Measurements from ENCODE around the gene LYRM4. TPM values are rescaled to one million over a fixed set of nuclear protein-coding genes. Genes with fewer than 3 reads are reported as not detected.

LYRM4 gene
- total RNA-seq, 1 donor from 2014 or later, result 27.8 TPM

- H3K27me3 ChIP-seq (ENCODE audit: control insufficient read depth, insufficient read depth, low read length), result no peaks in the 10 kb centered on the region
- DNase-seq (ENCODE audit: low read depth), result no peak
- TF ChIP-seq, protein P1, sequence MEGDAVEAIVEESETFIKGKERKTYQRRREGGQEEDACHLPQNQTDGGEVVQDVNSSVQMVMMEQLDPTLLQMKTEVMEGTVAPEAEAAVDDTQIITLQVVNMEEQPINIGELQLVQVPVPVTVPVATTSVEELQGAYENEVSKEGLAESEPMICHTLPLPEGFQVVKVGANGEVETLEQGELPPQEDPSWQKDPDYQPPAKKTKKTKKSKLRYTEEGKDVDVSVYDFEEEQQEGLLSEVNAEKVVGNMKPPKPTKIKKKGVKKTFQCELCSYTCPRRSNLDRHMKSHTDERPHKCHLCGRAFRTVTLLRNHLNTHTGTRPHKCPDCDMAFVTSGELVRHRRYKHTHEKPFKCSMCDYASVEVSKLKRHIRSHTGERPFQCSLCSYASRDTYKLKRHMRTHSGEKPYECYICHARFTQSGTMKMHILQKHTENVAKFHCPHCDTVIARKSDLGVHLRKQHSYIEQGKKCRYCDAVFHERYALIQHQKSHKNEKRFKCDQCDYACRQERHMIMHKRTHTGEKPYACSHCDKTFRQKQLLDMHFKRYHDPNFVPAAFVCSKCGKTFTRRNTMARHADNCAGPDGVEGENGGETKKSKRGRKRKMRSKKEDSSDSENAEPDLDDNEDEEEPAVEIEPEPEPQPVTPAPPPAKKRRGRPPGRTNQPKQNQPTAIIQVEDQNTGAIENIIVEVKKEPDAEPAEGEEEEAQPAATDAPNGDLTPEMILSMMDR (IDR thresholded peaks at IDR 0.05; ENCODE audit: insufficient read depth, low read length, poor library complexity, severe bottlenecking), result no peak
Observed at GRCh38 chr6:5184878-5185277, 75.9 kb downstream of the LYRM4 start.

GRCh38 chr6:5184218-5184617, 76.5 kb downstream of the LYRM4 start:
- no peak for DNase-seq (ENCODE audit: low read depth)
- Histone ChIP-seq H3K36me3 (ENCODE audit: control insufficient read depth, insufficient read depth, low read length) (no peaks in the 10 kb centered on the region), H3K4me3 (ENCODE audit: low read depth, low read length) (no peak overlapping the region), H3K27me3 (ENCODE audit: control insufficient read depth, insufficient read depth, low read length) (no peaks in the 10 kb centered on the region)
- TF ChIP-seq, protein P1 (IDR thresholded peaks at IDR 0.05; ENCODE audit: insufficient read depth, low read length, poor library complexity, severe bottlenecking), result no peak

More at GRCh38 chr6:5184878-5185277, 75.9 kb downstream of the LYRM4 start:
- H3K36me3 ChIP-seq (ENCODE audit: control insufficient read depth, insufficient read depth, low read length), result no peaks in the 10 kb centered on the region
- no peak overlapping the region for H3K4me3 ChIP-seq (ENCODE audit: low read depth, low read length)

- no peak for DNase-seq (ENCODE audit: low read depth)
- Histone ChIP-seq H3K4me3 (ENCODE audit: low read depth, low read length) (no peak overlapping the region), H3K27me3 (ENCODE audit: control insufficient read depth, insufficient read depth, low read length) (no peaks in the 10 kb centered on the region), H3K36me3 (ENCODE audit: control insufficient read depth, insufficient read depth, low read length) (no peaks in the 10 kb centered on the region)
- TF ChIP-seq, protein P1 (IDR thresholded peaks at IDR 0.05; ENCODE audit: insufficient read depth, low read length, poor library complexity, severe bottlenecking), result no peak
Observed at GRCh38 chr6:5181510-5182317, 79.0 kb downstream of the LYRM4 start.

DNA sequence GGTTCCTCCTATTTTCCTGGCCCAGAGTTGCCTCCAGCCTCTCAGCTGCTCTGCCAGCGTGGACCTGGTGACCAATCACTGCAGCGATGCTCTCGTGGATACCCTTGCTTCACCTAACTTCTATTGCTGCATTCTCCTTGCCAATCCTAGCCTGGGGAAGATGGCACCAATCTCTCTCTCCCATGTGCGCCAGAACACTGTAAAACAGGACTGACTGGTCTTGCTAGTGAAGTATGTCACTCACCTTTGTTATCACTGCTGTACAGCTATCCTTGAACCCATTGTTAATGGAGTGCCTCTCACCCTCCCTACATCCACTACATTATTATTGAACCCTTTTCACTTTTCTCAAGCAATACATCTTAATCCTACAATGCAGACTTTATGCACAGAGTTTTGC, 80.1 kb downstream of the LYRM4 start:
- H3K36me3 ChIP-seq (ENCODE audit: control insufficient read depth, insufficient read depth, low read length), result no peaks in the 10 kb centered on the region
- no peak overlapping the region for H3K4me3 ChIP-seq (ENCODE audit: low read depth, low read length)
- no peaks in the 10 kb centered on the region for H3K27me3 ChIP-seq (ENCODE audit: control insufficient read depth, insufficient read depth, low read length)
- no peak for DNase-seq (ENCODE audit: low read depth)
- TF ChIP-seq, protein P1 (IDR thresholded peaks at IDR 0.05; ENCODE audit: insufficient read depth, low read length, poor library complexity, severe bottlenecking), result no peak

DNA sequence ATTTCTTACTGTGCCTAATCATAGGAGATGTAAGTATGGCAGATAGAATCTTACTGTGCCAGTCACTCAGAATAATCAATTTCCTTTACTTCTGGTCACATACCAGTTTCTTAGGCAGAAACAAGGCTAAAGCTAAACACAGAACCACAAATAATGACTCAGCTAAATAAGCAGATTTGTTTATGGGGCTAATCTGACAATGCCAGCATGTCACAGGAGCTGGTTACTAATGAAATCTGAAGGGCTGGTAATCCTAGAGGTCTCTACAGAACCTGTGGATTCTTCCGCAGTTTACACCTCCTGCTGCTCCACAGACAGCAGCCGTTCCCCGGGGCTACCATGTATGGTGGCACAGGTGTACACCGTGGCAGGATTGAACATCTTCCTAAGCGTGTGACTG, 80.8 kb downstream of the LYRM4 start:
- Histone ChIP-seq H3K4me3 (ENCODE audit: low read depth, low read length) (no peak overlapping the region), H3K27me3 (ENCODE audit: control insufficient read depth, insufficient read depth, low read length) (no peaks in the 10 kb centered on the region), H3K36me3 (ENCODE audit: control insufficient read depth, insufficient read depth, low read length) (no peaks in the 10 kb centered on the region)
- no peak for DNase-seq (ENCODE audit: low read depth)
- TF ChIP-seq, protein P1 (IDR thresholded peaks at IDR 0.05; ENCODE audit: insufficient read depth, low read length, poor library complexity, severe bottlenecking), result no peak

GRCh38 chr6:5178806-5179205, 81.9 kb downstream of the LYRM4 start:
- TF ChIP-seq, protein P1 (IDR thresholded peaks at IDR 0.05; ENCODE audit: insufficient read depth, low read length, poor library complexity, severe bottlenecking), result no peak
- no peaks in the 10 kb centered on the region for H3K27me3 ChIP-seq (ENCODE audit: control insufficient read depth, insufficient read depth, low read length)

More at GRCh38 chr6:5178806-5179205, 81.9 kb downstream of the LYRM4 start:
- H3K36me3 ChIP-seq (ENCODE audit: control insufficient read depth, insufficient read depth, low read length), result no peaks in the 10 kb centered on the region
- no peak overlapping the region for H3K4me3 ChIP-seq (ENCODE audit: low read depth, low read length)
- DNase-seq (ENCODE audit: low read depth), result no peak

Measured in kidney epithelial cell (primary cell).